Measurements from ENCODE around the gene MED23. TPM values are rescaled to one million over a fixed set of nuclear protein-coding genes. Genes with fewer than 3 reads are reported as not detected.
A peak's percentile ranks its signal among the peaks of the same experiment; 100 is the strongest.

Gene MED23
- 29.2 and 37.6 TPM in 2 replicates for total RNA-seq (ENCODE audit: low replicate concordance)
- long read RNA-seq, partial matches to known transcripts = 19 of 24 reads
- long read RNA-seq, other reads (novel, unspliced or antisense) = 5 of 24 reads

GRCh38 chr6:131627724-131628682 lies at the start of gene MED23:
MED23 (minus strand) TSS chr6:131628242; CDS start chr6:131628049, 193 bp downstream.
- Mint-ChIP-seq H3K9me3 (no peaks in the 10 kb centered on the region), H3K4me1 (ENCODE audit: unreplicated experiment) (peaks cover 15% of the 10 kb centered on the region), H3K27me3 (peaks cover 4% of the 10 kb centered on the region), H3K27ac (peak within 1 kb of the TSS; percentile 97), H3K4me3 (peak within 1 kb of the TSS; percentile 98), H3K36me3 (no peaks in the 10 kb centered on the region)
- DNase-seq (ENCODE audit: extremely low spot score, unreplicated experiment) = peak; percentile 99
- TF ChIP-seq CTCF (conservative IDR thresholded peaks at IDR 0.05) = peak; percentile 95

GRCh38 chr6:131673184-131673583 lies 45.1 kb upstream of the MED23 start:
- Mint-ChIP-seq H3K4me3 (no peak overlapping the region), H3K36me3 (no peaks in the 10 kb centered on the region), H3K4me1 (ENCODE audit: unreplicated experiment) (no peaks in the 10 kb centered on the region)

GRCh38 chr6:131669891-131670290 lies 41.8 kb upstream of the MED23 start:
- Mint-ChIP-seq H3K27me3 (no peaks in the 10 kb centered on the region), H3K4me1 (ENCODE audit: unreplicated experiment) (no peaks in the 10 kb centered on the region), H3K4me3 (no peak overlapping the region), H3K9me3 (no peaks in the 10 kb centered on the region), H3K36me3 (no peaks in the 10 kb centered on the region), H3K27ac (no peak overlapping the region)
- TF ChIP-seq CTCF (conservative IDR thresholded peaks at IDR 0.05) = no peak
- DNase-seq (ENCODE audit: extremely low spot score, unreplicated experiment) = no peak

More at GRCh38 chr6:131673184-131673583, 45.1 kb upstream of the MED23 start:
- H3K9me3 Mint-ChIP-seq = peaks cover 3% of the 10 kb centered on the region
- no peaks in the 10 kb centered on the region for H3K27me3 Mint-ChIP-seq
- no peak for DNase-seq (ENCODE audit: extremely low spot score, unreplicated experiment)
- no peak for TF ChIP-seq CTCF (conservative IDR thresholded peaks at IDR 0.05)
- no peak overlapping the region for H3K27ac Mint-ChIP-seq

GRCh38 chr6:131663578-131664165 lies 35.6 kb upstream of the MED23 start:
- no peak for DNase-seq (ENCODE audit: extremely low spot score, unreplicated experiment)
- Mint-ChIP-seq H3K27ac (no peak overlapping the region), H3K4me3 (no peak overlapping the region), H3K9me3 (no peaks in the 10 kb centered on the region), H3K36me3 (no peaks in the 10 kb centered on the region), H3K4me1 (ENCODE audit: unreplicated experiment) (no peaks in the 10 kb centered on the region), H3K27me3 (no peaks in the 10 kb centered on the region)
- no peak for TF ChIP-seq CTCF (conservative IDR thresholded peaks at IDR 0.05)

- TF ChIP-seq CTCF (conservative IDR thresholded peaks at IDR 0.05) = no peak
- H3K27ac Mint-ChIP-seq = no peak overlapping the region
Observed at GRCh38 chr6:131660195-131660594, 32.2 kb upstream of the MED23 start.

More at GRCh38 chr6:131660195-131660594, 32.2 kb upstream of the MED23 start:
- no peak for DNase-seq (ENCODE audit: extremely low spot score, unreplicated experiment)
- peaks cover 3% of the 10 kb centered on the region for H3K27me3 Mint-ChIP-seq
- H3K4me3 Mint-ChIP-seq = no peak overlapping the region
- no peaks in the 10 kb centered on the region for H3K36me3 Mint-ChIP-seq
- no peaks in the 10 kb centered on the region for H3K4me1 Mint-ChIP-seq (ENCODE audit: unreplicated experiment)
- H3K9me3 Mint-ChIP-seq = no peaks in the 10 kb centered on the region
